ENCODE results near the gene MTCL1. TPM values are rescaled to one million over a fixed set of nuclear protein-coding genes. Genes with fewer than 3 reads are reported as not detected.

MTCL1 gene
- total RNA-seq, 1 donor from 2014 or later: 0.50 TPM

DNA sequence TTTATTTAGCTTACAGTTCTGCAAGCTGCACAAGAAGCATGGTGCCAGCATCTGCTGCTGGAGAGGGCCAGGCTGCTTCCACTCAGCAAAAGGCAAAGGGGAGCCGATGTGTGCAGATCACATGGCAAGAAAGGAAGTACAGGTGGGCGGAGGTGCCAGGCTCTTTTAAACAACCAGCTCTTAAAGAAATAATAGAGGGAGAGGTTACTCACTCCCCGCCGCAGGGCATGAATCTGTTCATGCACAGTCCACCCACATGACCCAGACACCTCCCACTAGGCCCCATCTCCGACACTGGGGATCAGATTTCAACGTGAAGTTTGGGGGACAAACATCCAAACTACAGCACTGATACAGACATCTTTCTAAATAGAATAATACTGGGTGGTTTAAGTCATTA, 105.8 kb downstream of the MTCL1 start:
- H3K27ac Mint-ChIP-seq: no peak overlapping the region
- no peak for DNase-seq (ENCODE audit: low spot score)
- H3K9me3 Mint-ChIP-seq: no peaks in the 10 kb centered on the region
- H3K36me3 Mint-ChIP-seq (ENCODE audit: low read depth): no peaks in the 10 kb centered on the region
- no peak overlapping the region for H3K4me3 Mint-ChIP-seq (ENCODE audit: low read depth)
- intact Hi-C loops (cut with micrococcal nuclease): no loop called here
- peaks cover 6% of the 10 kb centered on the region for H3K4me1 Mint-ChIP-seq (ENCODE audit: low read depth)
- no peaks in the 10 kb centered on the region for H3K27me3 Mint-ChIP-seq (ENCODE audit: low read depth)

DNA sequence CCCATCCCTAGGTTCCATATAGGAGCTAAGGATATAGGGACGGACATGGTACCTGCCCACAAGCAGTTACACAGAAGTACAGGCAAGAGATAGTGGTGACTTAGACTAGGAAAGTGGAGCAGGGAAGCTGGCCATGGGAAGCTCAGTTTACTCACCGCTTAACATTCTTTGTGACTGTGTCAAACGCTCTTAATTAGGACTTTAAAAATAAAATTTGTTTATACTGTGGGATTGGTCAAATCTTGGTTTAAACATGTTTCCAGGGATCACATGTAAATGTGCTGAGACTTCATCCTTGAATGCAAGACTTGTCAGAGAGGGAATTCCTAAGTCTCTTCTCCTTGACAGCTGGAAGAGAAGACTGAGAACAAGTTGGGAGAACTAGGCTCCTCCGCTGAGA, 107.3 kb downstream of the MTCL1 start:
- Mint-ChIP-seq H3K9me3 (no peaks in the 10 kb centered on the region), H3K4me3 (ENCODE audit: low read depth) (no peak overlapping the region), H3K27me3 (ENCODE audit: low read depth) (no peaks in the 10 kb centered on the region), H3K4me1 (ENCODE audit: low read depth) (no peaks in the 10 kb centered on the region), H3K27ac (no peak overlapping the region), H3K36me3 (ENCODE audit: low read depth) (no peaks in the 10 kb centered on the region)
- intact Hi-C loops (cut with micrococcal nuclease): no loop called here
- no peak for DNase-seq (ENCODE audit: low spot score)

GRCh38 chr18:8813611-8814010, 108.3 kb downstream of the MTCL1 start:
- Mint-ChIP-seq H3K36me3 (ENCODE audit: low read depth) (no peaks in the 10 kb centered on the region), H3K27ac (no peak overlapping the region), H3K4me1 (ENCODE audit: low read depth) (no peaks in the 10 kb centered on the region), H3K27me3 (ENCODE audit: low read depth) (no peaks in the 10 kb centered on the region), H3K9me3 (no peaks in the 10 kb centered on the region), H3K4me3 (ENCODE audit: low read depth) (no peak overlapping the region)
- DNase-seq (ENCODE audit: low spot score): no peak
- intact Hi-C loops (cut with micrococcal nuclease): no loop called here

GRCh38 chr18:8814206-8814605, 108.8 kb downstream of the MTCL1 start:
- intact Hi-C loops (cut with micrococcal nuclease): no loop called here
- no peaks in the 10 kb centered on the region for H3K36me3 Mint-ChIP-seq (ENCODE audit: low read depth)
- no peak overlapping the region for H3K4me3 Mint-ChIP-seq (ENCODE audit: low read depth)
- no peaks in the 10 kb centered on the region for H3K9me3 Mint-ChIP-seq
- no peaks in the 10 kb centered on the region for H3K4me1 Mint-ChIP-seq (ENCODE audit: low read depth)
- H3K27me3 Mint-ChIP-seq (ENCODE audit: low read depth): no peaks in the 10 kb centered on the region
- DNase-seq (ENCODE audit: low spot score): no peak
- no peak overlapping the region for H3K27ac Mint-ChIP-seq

GRCh38 chr18:8816220-8816619, 110.9 kb downstream of the MTCL1 start:
- intact Hi-C loops (cut with micrococcal nuclease): no loop called here

DNA sequence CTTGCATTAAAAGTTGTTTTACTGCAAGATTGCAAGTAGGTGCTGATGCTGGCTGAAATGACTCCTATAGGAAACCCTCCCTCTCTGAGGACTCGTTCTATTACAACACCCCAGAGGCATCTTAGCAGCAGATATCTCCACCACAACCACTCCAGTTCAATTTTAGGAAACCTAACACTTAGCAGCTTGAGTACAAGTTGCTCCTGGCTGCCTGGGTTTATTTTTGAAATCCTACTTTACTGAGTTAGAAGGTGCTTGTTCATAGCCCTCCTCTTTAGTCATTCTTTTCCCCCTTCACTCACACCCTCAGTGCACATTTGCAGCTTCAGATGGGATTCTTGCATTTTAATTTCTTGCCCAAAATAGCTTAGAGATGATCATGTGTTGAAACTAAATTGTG, 111.5 kb downstream of the MTCL1 start:
- H3K27me3 Mint-ChIP-seq (ENCODE audit: low read depth): no peaks in the 10 kb centered on the region
- intact Hi-C loops (cut with micrococcal nuclease): no loop called here
- H3K4me1 Mint-ChIP-seq (ENCODE audit: low read depth): no peaks in the 10 kb centered on the region
- no peak for DNase-seq (ENCODE audit: low spot score)
- H3K4me3 Mint-ChIP-seq (ENCODE audit: low read depth): no peak overlapping the region
- H3K9me3 Mint-ChIP-seq: no peaks in the 10 kb centered on the region
- no peak overlapping the region for H3K27ac Mint-ChIP-seq
- H3K36me3 Mint-ChIP-seq (ENCODE audit: low read depth): no peaks in the 10 kb centered on the region

More at GRCh38 chr18:8816220-8816619, 110.9 kb downstream of the MTCL1 start:
- no peak overlapping the region for H3K4me3 Mint-ChIP-seq (ENCODE audit: low read depth)
- no peaks in the 10 kb centered on the region for H3K9me3 Mint-ChIP-seq
- DNase-seq (ENCODE audit: low spot score): no peak
- H3K4me1 Mint-ChIP-seq (ENCODE audit: low read depth): no peaks in the 10 kb centered on the region
- no peaks in the 10 kb centered on the region for H3K36me3 Mint-ChIP-seq (ENCODE audit: low read depth)
- H3K27me3 Mint-ChIP-seq (ENCODE audit: low read depth): no peaks in the 10 kb centered on the region
- H3K27ac Mint-ChIP-seq: no peak overlapping the region

- intact Hi-C loops (cut with micrococcal nuclease): no loop called here
- H3K9me3 Mint-ChIP-seq: no peaks in the 10 kb centered on the region
- no peak overlapping the region for H3K4me3 Mint-ChIP-seq (ENCODE audit: low read depth)
- no peaks in the 10 kb centered on the region for H3K27me3 Mint-ChIP-seq (ENCODE audit: low read depth)
- no peak overlapping the region for H3K27ac Mint-ChIP-seq
- H3K36me3 Mint-ChIP-seq (ENCODE audit: low read depth): no peaks in the 10 kb centered on the region
- no peaks in the 10 kb centered on the region for H3K4me1 Mint-ChIP-seq (ENCODE audit: low read depth)
- DNase-seq (ENCODE audit: low spot score): no peak
Measured at GRCh38 chr18:8818982-8819381, 113.6 kb downstream of the MTCL1 start.

- no peak for DNase-seq (ENCODE audit: low spot score)
- intact Hi-C loops (cut with micrococcal nuclease): no loop called here
- Mint-ChIP-seq H3K36me3 (ENCODE audit: low read depth) (no peaks in the 10 kb centered on the region), H3K4me1 (ENCODE audit: low read depth) (no peaks in the 10 kb centered on the region), H3K4me3 (ENCODE audit: low read depth) (no peak overlapping the region), H3K9me3 (no peaks in the 10 kb centered on the region), H3K27me3 (ENCODE audit: low read depth) (no peaks in the 10 kb centered on the region), H3K27ac (no peak overlapping the region)
Measured at GRCh38 chr18:8820396-8821082, 115.2 kb downstream of the MTCL1 start.

- no peaks in the 10 kb centered on the region for H3K9me3 Mint-ChIP-seq
- DNase-seq (ENCODE audit: low spot score): no peak
- H3K4me1 Mint-ChIP-seq (ENCODE audit: low read depth): no peaks in the 10 kb centered on the region
- H3K4me3 Mint-ChIP-seq (ENCODE audit: low read depth): no peak overlapping the region
- no peak overlapping the region for H3K27ac Mint-ChIP-seq
- H3K27me3 Mint-ChIP-seq (ENCODE audit: low read depth): no peaks in the 10 kb centered on the region
- intact Hi-C loops (cut with micrococcal nuclease): no loop called here
- H3K36me3 Mint-ChIP-seq (ENCODE audit: low read depth): no peaks in the 10 kb centered on the region
Measured at GRCh38 chr18:8821083-8821465, 115.7 kb downstream of the MTCL1 start.

DNA sequence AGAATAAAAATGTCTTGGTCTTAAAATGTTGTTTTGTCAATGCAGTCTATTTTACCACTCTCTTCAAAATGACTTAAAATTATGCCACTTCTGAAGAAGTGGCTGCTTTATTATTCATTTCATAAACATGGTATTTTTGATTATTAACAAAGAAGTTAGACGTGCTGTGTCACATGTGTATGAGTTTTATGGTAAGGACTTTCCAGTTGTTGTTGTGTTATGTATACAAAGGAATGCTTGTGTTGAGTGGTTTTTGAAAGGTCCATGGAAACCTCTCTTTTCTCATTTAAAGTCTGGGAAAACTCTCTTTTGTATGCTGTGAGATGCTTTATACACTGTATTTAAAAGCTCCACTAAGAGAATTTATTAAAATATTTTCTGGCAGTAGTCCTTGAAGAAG, 116.2 kb downstream of the MTCL1 start:
- Mint-ChIP-seq H3K4me1 (ENCODE audit: low read depth) (no peaks in the 10 kb centered on the region), H3K9me3 (no peaks in the 10 kb centered on the region)

DNA sequence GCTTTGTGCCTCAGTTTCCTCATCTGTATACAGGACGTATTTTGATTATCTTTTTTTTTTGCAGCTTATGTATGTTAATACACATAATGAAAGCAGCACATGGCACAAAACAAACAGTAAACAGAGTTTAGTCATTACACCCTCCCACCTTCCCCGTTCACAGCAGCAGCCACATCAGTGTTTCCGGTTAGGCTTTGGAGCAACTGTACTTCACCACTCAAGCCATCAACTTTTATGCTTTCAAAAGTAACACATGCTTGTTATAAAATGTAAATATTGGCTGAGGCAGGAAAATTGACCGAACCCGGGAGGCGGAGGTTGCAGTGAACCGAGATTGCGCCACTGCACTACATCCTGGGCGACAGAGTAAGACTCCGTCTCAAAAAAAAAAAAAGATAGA, 117.3 kb downstream of the MTCL1 start:
- no peak for DNase-seq (ENCODE audit: low spot score)
- H3K4me1 Mint-ChIP-seq (ENCODE audit: low read depth): no peaks in the 10 kb centered on the region
- no peak overlapping the region for H3K4me3 Mint-ChIP-seq (ENCODE audit: low read depth)
- intact Hi-C loops (cut with micrococcal nuclease): no loop called here
- no peaks in the 10 kb centered on the region for H3K27me3 Mint-ChIP-seq (ENCODE audit: low read depth)
- no peaks in the 10 kb centered on the region for H3K9me3 Mint-ChIP-seq
- no peak overlapping the region for H3K27ac Mint-ChIP-seq
- no peaks in the 10 kb centered on the region for H3K36me3 Mint-ChIP-seq (ENCODE audit: low read depth)

More for the DNA sequence above, 116.2 kb downstream of the MTCL1 start:
- DNase-seq (ENCODE audit: low spot score): no peak
- Mint-ChIP-seq H3K27me3 (ENCODE audit: low read depth) (no peaks in the 10 kb centered on the region), H3K27ac (no peak overlapping the region), H3K36me3 (ENCODE audit: low read depth) (no peaks in the 10 kb centered on the region), H3K4me3 (ENCODE audit: low read depth) (no peak overlapping the region)
- intact Hi-C loops (cut with micrococcal nuclease): no loop called here

DNA sequence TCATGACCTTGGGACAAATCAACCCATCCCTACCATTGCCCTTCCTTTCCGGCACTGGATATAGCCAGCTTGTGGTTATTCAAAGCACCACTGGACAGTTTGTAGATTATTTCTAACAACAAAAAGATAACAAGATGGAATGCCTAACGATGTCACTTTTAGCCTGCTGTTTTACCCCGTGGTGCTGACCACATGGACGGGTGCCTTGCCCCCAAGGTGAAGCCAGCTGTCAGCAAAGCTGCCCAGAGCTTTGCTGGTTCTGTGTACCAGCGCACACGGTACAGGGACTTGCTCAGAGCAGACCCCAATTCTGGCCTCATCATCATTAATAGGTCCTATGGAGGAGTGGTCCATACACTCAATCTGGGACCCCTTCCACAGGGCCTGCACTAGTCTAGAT, 118.2 kb downstream of the MTCL1 start:
- Mint-ChIP-seq H3K9me3 (no peaks in the 10 kb centered on the region), H3K27me3 (ENCODE audit: low read depth) (no peaks in the 10 kb centered on the region), H3K27ac (no peak overlapping the region), H3K4me1 (ENCODE audit: low read depth) (no peaks in the 10 kb centered on the region), H3K4me3 (ENCODE audit: low read depth) (no peak overlapping the region), H3K36me3 (ENCODE audit: low read depth) (no peaks in the 10 kb centered on the region)
- intact Hi-C loops (cut with micrococcal nuclease): no loop called here
- no peak for DNase-seq (ENCODE audit: low spot score)

DNA sequence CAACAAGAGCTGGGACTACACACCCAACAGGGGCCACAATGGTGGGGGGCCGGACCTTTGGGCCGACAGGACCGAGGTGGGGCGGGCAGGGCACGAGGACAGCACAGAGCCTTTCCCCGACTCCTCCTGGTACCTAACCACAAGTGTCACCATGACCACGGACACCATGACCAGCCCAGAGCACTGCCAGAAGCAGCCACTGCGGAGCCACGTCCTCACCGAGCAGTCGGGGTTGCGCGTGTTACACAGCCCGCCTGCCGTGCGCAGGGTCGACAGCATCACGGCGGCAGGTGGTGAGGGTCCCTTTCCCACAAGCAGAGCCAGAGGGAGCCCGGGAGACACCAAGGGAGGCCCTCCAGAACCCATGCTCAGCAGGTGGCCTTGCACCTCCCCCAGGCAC, 119.5 kb downstream of the MTCL1 start:
- DNase-seq (ENCODE audit: low spot score): no peak
- Mint-ChIP-seq H3K27me3 (ENCODE audit: low read depth) (no peaks in the 10 kb centered on the region), H3K9me3 (no peaks in the 10 kb centered on the region), H3K36me3 (ENCODE audit: low read depth) (no peaks in the 10 kb centered on the region), H3K4me3 (ENCODE audit: low read depth) (no peak overlapping the region), H3K4me1 (ENCODE audit: low read depth) (no peaks in the 10 kb centered on the region), H3K27ac (no peak overlapping the region)
- intact Hi-C loops (cut with micrococcal nuclease): no loop called here

- intact Hi-C loops (cut with micrococcal nuclease): no loop called here
- no peaks in the 10 kb centered on the region for H3K27me3 Mint-ChIP-seq (ENCODE audit: low read depth)
- no peaks in the 10 kb centered on the region for H3K36me3 Mint-ChIP-seq (ENCODE audit: low read depth)
- no peak overlapping the region for H3K4me3 Mint-ChIP-seq (ENCODE audit: low read depth)
- no peaks in the 10 kb centered on the region for H3K4me1 Mint-ChIP-seq (ENCODE audit: low read depth)
- no peak overlapping the region for H3K27ac Mint-ChIP-seq
- no peak for DNase-seq (ENCODE audit: low spot score)
- no peaks in the 10 kb centered on the region for H3K9me3 Mint-ChIP-seq
Measured at GRCh38 chr18:8825273-8825672, 119.9 kb downstream of the MTCL1 start.
